GM12891 (cell line): ENCODE results near the gene ZNF846.

Experiments used
- POLR2A ChIP-seq: IDR thresholded peaks from 2 replicates; pipeline ENCODE4 v1.6.1; 2011; ENCODE audit warnings: low read depth, low read length, control low read depth
- POLR2AphosphoS5 ChIP-seq: IDR thresholded peaks from 2 replicates; pipeline ENCODE4 v1.6.1; 2011; ENCODE audit warnings: low read depth, low read length, control low read depth
- SPI1 ChIP-seq: IDR thresholded peaks from 2 replicates; pipeline ENCODE4 v1.6.1; 2011; ENCODE audit warnings: low read depth, low read length, control low read depth
- TAF1 ChIP-seq: IDR thresholded peaks from 2 replicates; pipeline ENCODE4 v1.6.1; 2011; ENCODE audit warnings: low read depth, low read length, control low read depth

DNA sequence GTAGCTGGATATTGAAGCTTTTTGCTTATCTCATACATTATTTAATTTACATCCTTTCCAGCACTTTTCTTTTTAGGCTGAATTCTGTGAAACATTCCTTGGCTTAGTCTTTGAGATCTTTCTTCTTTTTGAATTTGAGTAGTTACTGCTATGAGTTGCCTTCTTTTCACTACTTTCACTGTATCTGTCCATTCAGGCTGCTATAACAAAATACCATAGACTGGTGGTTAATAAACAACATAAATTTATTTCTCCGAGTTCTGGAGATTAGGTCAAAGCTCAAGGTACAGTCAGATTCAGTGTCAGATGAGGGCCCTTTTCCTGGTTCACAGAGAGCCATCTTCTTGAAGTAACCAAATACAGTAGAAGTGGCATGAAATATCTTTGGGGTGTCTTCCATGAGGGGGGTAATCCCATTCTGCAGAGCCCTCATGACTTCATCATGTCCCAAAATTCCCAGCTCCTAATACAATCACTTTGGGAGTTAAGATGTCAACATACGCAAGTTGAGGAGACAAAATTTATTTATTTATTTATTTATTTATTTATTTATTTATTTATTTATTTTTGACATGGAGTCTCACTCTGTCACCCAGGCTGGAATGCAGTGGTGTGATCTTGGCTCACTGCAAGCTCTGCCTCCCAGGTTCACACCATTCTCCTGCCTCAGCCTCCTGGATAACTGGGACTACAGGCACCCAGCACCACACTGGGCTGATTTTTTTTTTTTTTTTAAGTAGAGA, 15.7 kb downstream of the ZNF846 start:
- no peak for TF ChIP-seq POLR2A
- TF ChIP-seq POLR2AphosphoS5 = no peak
- TF ChIP-seq SPI1 = no peak
- no peak for TF ChIP-seq TAF1
